SK-N-MC (cell line): Measurements from ENCODE around the gene TOR3A.

Experiments used
- EZH2 ChIP-seq: fragments of 200-600 bp; sonication (generic); IDR thresholded peaks from one replicate; pipeline ENCODE4 v1.6.1; 2017; ENCODE audit warnings: antibody characterized with exemption
- FOXP2 ChIP-seq: optimal IDR thresholded peaks from 2 replicates; pipeline ENCODE3; 2011; ENCODE audit warnings: mild to moderate bottlenecking, moderate library complexity; ENCODE audit not compliant: insufficient read depth; ENCODE audit errors: extremely low read length, control extremely low read depth
- POLR2AphosphoS5 ChIP-seq: IDR thresholded peaks from 2 replicates; pipeline ENCODE4 v1.6.1; 2012; ENCODE audit warnings: mild to moderate bottlenecking, low read depth, low read length, borderline replicate concordance

- TF ChIP-seq POLR2AphosphoS5 (no peak), EZH2 (no peak), FOXP2 (no peak)
Observed at GRCh38 chr1:179038528-179039281, 43.2 kb upstream of the TOR3A start.
